GM23338 (cell line): Measurements from ENCODE around the gene CNTROB.

Experiments used
- EZH2phosphoT487 ChIP-seq: fragments of 200-600 bp; sonication (generic); IDR thresholded peaks from one replicate; pipeline ENCODE4 v1.8.1; 2018; ENCODE audit warnings: antibody characterized with exemption; ENCODE audit not compliant: unreplicated experiment
- NANOG ChIP-seq: IDR thresholded peaks from 2 replicates; pipeline ENCODE4 v1.6.1; 2016; ENCODE audit warnings: antibody characterized with exemption, borderline replicate concordance
- POLR2AphosphoS5 ChIP-seq: IDR thresholded peaks from 2 replicates; pipeline ENCODE4 v1.6.1; 2016; ENCODE audit warnings: antibody characterized with exemption, low read depth
- TF ChIP-seq, protein P1 (sequence below), 2 experiments: fragments of 200-600 bp in 1 of 2; sonication (generic) in 1 of 2; conservative IDR thresholded peaks; 2 replicates each; pipeline versions ENCODE4 v1.5.1 to v1.6.1; 2016 to 2017; ENCODE audit warnings: antibody characterized with exemption in 2 of 2, low read depth in 2 of 2, mild to moderate bottlenecking in 2 of 2, moderate library complexity in 1 of 2
- TF ChIP-seq, protein P2 (sequence below): fragments of 250-450 bp; sonication (Bioruptor Pico); IDR thresholded peaks from 2 replicates; pipeline ENCODE4 v1.5.0; 2020; ENCODE audit warnings: mild to moderate bottlenecking, moderate library complexity

DNA sequence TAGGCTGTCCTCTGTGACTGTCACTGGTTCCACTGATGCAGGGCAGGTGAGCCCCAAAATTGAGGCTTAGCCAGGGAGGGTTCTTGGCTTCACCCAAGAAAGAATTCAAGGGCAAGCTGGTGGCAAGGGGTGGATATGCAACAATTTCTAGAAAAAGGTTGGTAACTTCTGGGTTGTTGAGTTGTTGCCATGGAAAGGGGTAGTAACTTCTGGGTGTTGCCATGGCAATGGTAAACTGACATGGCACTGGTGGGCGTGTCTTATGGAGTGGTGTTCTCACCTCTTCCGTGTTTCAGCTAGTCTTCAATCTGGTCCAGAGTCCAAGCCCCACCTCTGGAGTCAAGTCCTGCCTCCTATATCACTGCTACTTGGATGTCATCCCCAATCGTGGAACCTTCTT lies 60.9 kb downstream of the CNTROB start:
- TF ChIP-seq POLR2AphosphoS5 (no peak), EZH2phosphoT487 (no peak), NANOG (no peak)
- TF ChIP-seq, protein P1, sequence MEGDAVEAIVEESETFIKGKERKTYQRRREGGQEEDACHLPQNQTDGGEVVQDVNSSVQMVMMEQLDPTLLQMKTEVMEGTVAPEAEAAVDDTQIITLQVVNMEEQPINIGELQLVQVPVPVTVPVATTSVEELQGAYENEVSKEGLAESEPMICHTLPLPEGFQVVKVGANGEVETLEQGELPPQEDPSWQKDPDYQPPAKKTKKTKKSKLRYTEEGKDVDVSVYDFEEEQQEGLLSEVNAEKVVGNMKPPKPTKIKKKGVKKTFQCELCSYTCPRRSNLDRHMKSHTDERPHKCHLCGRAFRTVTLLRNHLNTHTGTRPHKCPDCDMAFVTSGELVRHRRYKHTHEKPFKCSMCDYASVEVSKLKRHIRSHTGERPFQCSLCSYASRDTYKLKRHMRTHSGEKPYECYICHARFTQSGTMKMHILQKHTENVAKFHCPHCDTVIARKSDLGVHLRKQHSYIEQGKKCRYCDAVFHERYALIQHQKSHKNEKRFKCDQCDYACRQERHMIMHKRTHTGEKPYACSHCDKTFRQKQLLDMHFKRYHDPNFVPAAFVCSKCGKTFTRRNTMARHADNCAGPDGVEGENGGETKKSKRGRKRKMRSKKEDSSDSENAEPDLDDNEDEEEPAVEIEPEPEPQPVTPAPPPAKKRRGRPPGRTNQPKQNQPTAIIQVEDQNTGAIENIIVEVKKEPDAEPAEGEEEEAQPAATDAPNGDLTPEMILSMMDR (conservative IDR thresholded peaks at IDR 0.05; ENCODE audit: low read depth in 2 of 2), result no peak
- TF ChIP-seq, protein P2, sequence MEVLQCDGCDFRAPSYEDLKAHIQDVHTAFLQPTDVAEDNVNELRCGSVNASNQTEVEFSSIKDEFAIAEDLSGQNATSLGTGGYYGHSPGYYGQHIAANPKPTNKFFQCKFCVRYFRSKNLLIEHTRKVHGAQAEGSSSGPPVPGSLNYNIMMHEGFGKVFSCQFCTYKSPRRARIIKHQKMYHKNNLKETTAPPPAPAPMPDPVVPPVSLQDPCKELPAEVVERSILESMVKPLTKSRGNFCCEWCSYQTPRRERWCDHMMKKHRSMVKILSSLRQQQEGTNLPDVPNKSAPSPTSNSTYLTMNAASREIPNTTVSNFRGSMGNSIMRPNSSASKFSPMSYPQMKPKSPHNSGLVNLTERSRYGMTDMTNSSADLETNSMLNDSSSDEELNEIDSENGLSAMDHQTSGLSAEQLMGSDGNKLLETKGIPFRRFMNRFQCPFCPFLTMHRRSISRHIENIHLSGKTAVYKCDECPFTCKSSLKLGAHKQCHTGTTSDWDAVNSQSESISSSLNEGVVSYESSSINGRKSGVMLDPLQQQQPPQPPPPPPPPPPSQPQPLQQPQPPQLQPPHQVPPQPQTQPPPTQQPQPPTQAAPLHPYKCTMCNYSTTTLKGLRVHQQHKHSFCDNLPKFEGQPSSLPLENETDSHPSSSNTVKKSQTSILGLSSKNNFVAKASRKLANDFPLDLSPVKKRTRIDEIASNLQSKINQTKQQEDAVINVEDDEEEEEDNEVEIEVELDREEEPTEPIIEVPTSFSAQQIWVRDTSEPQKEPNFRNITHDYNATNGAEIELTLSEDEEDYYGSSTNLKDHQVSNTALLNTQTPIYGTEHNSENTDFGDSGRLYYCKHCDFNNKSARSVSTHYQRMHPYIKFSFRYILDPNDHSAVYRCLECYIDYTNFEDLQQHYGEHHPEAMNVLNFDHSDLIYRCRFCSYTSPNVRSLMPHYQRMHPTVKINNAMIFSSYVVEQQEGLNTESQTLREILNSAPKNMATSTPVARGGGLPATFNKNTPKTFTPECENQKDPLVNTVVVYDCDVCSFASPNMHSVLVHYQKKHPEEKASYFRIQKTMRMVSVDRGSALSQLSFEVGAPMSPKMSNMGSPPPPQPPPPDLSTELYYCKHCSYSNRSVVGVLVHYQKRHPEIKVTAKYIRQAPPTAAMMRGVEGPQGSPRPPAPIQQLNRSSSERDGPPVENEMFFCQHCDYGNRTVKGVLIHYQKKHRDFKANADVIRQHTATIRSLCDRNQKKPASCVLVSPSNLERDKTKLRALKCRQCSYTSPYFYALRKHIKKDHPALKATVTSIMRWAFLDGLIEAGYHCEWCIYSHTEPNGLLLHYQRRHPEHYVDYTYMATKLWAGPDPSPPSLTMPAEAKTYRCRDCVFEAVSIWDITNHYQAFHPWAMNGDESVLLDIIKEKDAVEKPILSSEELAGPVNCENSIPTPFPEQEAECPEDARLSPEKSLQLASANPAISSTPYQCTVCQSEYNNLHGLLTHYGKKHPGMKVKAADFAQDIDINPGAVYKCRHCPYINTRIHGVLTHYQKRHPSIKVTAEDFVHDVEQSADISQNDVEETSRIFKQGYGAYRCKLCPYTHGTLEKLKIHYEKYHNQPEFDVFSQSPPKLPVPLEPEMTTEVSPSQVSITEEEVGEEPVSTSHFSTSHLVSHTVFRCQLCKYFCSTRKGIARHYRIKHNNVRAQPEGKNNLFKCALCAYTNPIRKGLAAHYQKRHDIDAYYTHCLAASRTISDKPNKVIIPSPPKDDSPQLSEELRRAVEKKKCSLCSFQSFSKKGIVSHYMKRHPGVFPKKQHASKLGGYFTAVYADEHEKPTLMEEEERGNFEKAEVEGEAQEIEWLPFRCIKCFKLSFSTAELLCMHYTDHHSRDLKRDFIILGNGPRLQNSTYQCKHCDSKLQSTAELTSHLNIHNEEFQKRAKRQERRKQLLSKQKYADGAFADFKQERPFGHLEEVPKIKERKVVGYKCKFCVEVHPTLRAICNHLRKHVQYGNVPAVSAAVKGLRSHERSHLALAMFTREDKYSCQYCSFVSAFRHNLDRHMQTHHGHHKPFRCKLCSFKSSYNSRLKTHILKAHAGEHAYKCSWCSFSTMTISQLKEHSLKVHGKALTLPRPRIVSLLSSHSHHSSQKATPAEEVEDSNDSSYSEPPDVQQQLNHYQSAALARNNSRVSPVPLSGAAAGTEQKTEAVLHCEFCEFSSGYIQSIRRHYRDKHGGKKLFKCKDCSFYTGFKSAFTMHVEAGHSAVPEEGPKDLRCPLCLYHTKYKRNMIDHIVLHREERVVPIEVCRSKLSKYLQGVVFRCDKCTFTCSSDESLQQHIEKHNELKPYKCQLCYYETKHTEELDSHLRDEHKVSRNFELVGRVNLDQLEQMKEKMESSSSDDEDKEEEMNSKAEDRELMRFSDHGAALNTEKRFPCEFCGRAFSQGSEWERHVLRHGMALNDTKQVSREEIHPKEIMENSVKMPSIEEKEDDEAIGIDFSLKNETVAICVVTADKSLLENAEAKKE (CRISPR knock-in tag), result no peak
